ENCODE results near the gene TIPIN. TPM values are rescaled to one million over a fixed set of nuclear protein-coding genes. Genes with fewer than 3 reads are reported as not detected.

Gene TIPIN
- total RNA-seq, 1 experiment from 2014 or later: 22.2 TPM

- no peak for TF ChIP-seq ZNF532 (CRISPR knock-in tag; IDR thresholded peaks at IDR 0.05; ENCODE audit: borderline replicate concordance)
- no peak for TF ChIP-seq SMAD3 (CRISPR knock-in tag; IDR thresholded peaks at IDR 0.05; ENCODE audit: borderline replicate concordance)
- no peak for TF ChIP-seq HMGA2 (CRISPR knock-in tag; IDR thresholded peaks at IDR 0.05)
- no peak for TF ChIP-seq NFATC4 (CRISPR knock-in tag; IDR thresholded peaks at IDR 0.05)
- no peak for TF ChIP-seq KAT7 (CRISPR knock-in tag; IDR thresholded peaks at IDR 0.05; ENCODE audit: borderline replicate concordance)
Measured at GRCh38 chr15:66389859-66390381, 33.4 kb upstream of the TIPIN start (continued).

GRCh38 chr15:66389098-66389858 is 32.8 kb upstream of the TIPIN start:
- POLR2A ChIA-PET: interaction anchor here (0.7 kb wide), 1 partner anchor 96 kb away, joined by 3 read pairs; no protein-coding TSS in a partner anchor
- Mint-ChIP-seq H3K4me3 (peak overlapping the region; percentile 95), H3K4me1 (peaks cover 54% of the 10 kb centered on the region), H3K9me3 (no peaks in the 10 kb centered on the region), H3K27me3 (ENCODE audit: low read depth) (peaks cover 3% of the 10 kb centered on the region; the same call in 1 of the 2 replicates), H3K36me3 (peaks cover 22% of the 10 kb centered on the region), H3K27ac (peak overlapping the region; percentile 76)
- CTCF ChIA-PET: interaction anchor here (0.6 to 3.6 kb wide), 2 partner anchors 109 to 153 kb away, joined by 3 to 41 read pairs; partner anchors contain the start of gene SNAPC5
- no peak for TF ChIP-seq ZNF317 (CRISPR knock-in tag; IDR thresholded peaks at IDR 0.05; ENCODE audit: borderline replicate concordance, low read depth)
- no peak for TF ChIP-seq ZBTB43 (CRISPR knock-in tag; IDR thresholded peaks at IDR 0.05)
- no peak for TF ChIP-seq MYBL2 (CRISPR knock-in tag; IDR thresholded peaks at IDR 0.05)
- no peak for TF ChIP-seq CDX4 (CRISPR knock-in tag; IDR thresholded peaks at IDR 0.05; ENCODE audit: borderline replicate concordance)
- no peak for TF ChIP-seq PRDM15 (CRISPR knock-in tag; IDR thresholded peaks at IDR 0.05)
- TF ChIP-seq NFE2L1 (CRISPR knock-in tag; IDR thresholded peaks at IDR 0.05): no peak
- TF ChIP-seq USF2 (CRISPR knock-in tag; IDR thresholded peaks at IDR 0.05): no peak
- no peak for TF ChIP-seq ERG (CRISPR knock-in tag; IDR thresholded peaks at IDR 0.05)
- no peak for TF ChIP-seq TCF7 (CRISPR knock-in tag; IDR thresholded peaks at IDR 0.05; ENCODE audit: low read depth)
- TF ChIP-seq MLX (CRISPR knock-in tag; IDR thresholded peaks at IDR 0.05): no peak
- TF ChIP-seq CTCF (IDR thresholded peaks at IDR 0.05): no peak
- no peak for TF ChIP-seq GTF2I (CRISPR knock-in tag; conservative IDR thresholded peaks at IDR 0.05)
- TF ChIP-seq ZNF219 (CRISPR knock-in tag; IDR thresholded peaks at IDR 0.05; ENCODE audit: borderline replicate concordance): no peak
- no peak for ATAC-seq
- no peak for DNase-seq (ENCODE audit: low spot score)
